Embryonic facial prominence (tissue), 1 donor: ENCODE data around the gene KIFAP3.
"Not testable (repeated sequence)": the region's sequence is repeated elsewhere in the genome, so short reads cannot be mapped to it uniquely, and the experiment has no call there.

Source experiments
- DNase-seq: peaks from one replicate; pipeline ENCODE4 v3.0.0-alpha.2; 2016; ENCODE audit errors: extremely low spot score

Gene KIFAP3

GRCh38 chr1:170074250-170075157, at the start of gene KIFAP3:
KIFAP3 (minus strand) TSS chr1:170074695; CDS start chr1:170074467, 228 bp downstream.
- DNase-seq = peak; percentile 92

GRCh38 chr1:170122366-170122765, 47.9 kb upstream of the KIFAP3 start:
- DNase-seq = no peak

- DNase-seq = no peak
Observed at GRCh38 chr1:170114906-170115305, 40.4 kb upstream of the KIFAP3 start.

GRCh38 chr1:170113140-170113539, 38.6 kb upstream of the KIFAP3 start:
- DNase-seq = not testable (repeated sequence)

- DNase-seq = no peak
Observed at GRCh38 chr1:170097449-170097948, 23.0 kb upstream of the KIFAP3 start.

- no peak for DNase-seq
Observed at GRCh38 chr1:170096806-170097340, 22.4 kb upstream of the KIFAP3 start.

- no peak for DNase-seq
Observed at GRCh38 chr1:170095976-170096748, 21.7 kb upstream of the KIFAP3 start.

- DNase-seq = not testable (repeated sequence)
Observed at GRCh38 chr1:170094697-170095616, 20.5 kb upstream of the KIFAP3 start.

- no peak for DNase-seq
Observed at GRCh38 chr1:170086399-170087032, 12.0 kb upstream of the KIFAP3 start.

GRCh38 chr1:170085091-170085490, 10.6 kb upstream of the KIFAP3 start:
- no peak for DNase-seq

- DNase-seq = no peak
Observed at GRCh38 chr1:170078610-170079189, 4.2 kb upstream of the KIFAP3 start.

GRCh38 chr1:170077926-170078325, 3.4 kb upstream of the KIFAP3 start:
- no peak for DNase-seq

- not testable (repeated sequence) for DNase-seq
Observed at GRCh38 chr1:170076952-170077351, 2.5 kb upstream of the KIFAP3 start.

GRCh38 chr1:170076199-170076598, 1.7 kb upstream of the KIFAP3 start:
- DNase-seq = no peak

- DNase-seq = no peak
Observed at GRCh38 chr1:170075186-170075585, 691 bp upstream of the KIFAP3 start.

GRCh38 chr1:170073893-170074249, 624 bp downstream of the KIFAP3 start:
- no peak for DNase-seq

GRCh38 chr1:170071378-170071777, 3.1 kb downstream of the KIFAP3 start:
- DNase-seq = no peak

- DNase-seq = no peak
Observed at GRCh38 chr1:170068923-170069322, 5.6 kb downstream of the KIFAP3 start.

GRCh38 chr1:170067253-170067819, 7.2 kb downstream of the KIFAP3 start:
- no peak for DNase-seq

- no peak for DNase-seq
Observed at GRCh38 chr1:170064821-170065220, 9.7 kb downstream of the KIFAP3 start.
